Panc1 (cell line): ENCODE results near the gene TMA7. TPM values are rescaled to one million over a fixed set of nuclear protein-coding genes. Genes with fewer than 3 reads are reported as not detected.

ENCODE experiments used
- ATAC-seq: fragments of 200-7000 bp; cut with Tn5 transposase; 2 replicates; pipeline ENCODE4 v1.9.1; 2020; ENCODE audit warnings: mild to moderate bottlenecking, moderate library complexity
- BruUV-seq: library from RNA; stranded (reverse); fragments of 400-500 nt; replicated peaks from 2 replicates; lab custom pipeline; 2021; lab: Mats Ljungman, UMichigan
- CTCF ChIA-PET: fragments of 300-600 bp; sonication (Branson Sonifier 250); formaldehyde crosslinking; loops from one replicate; lab custom pipeline; 2022; ENCODE audit warnings: antibody characterized with exemption; lab: Charles Lee
- POLR2A ChIA-PET: fragments of 300-600 bp; sonication (Branson Sonifier 250); formaldehyde crosslinking; loops from one replicate; lab custom pipeline; 2022; ENCODE audit warnings: antibody characterized with exemption; lab: Charles Lee
- DNase-seq: peaks from one replicate; pipeline ENCODE4 v3.0.0-alpha.2; 2010; ENCODE audit warnings: low read depth, low spot score
- H3K27ac ChIP-seq: 2 replicates; pipeline ENCODE4 v1.5.1; 2011; ENCODE audit warnings: mild to moderate bottlenecking, low read length, inconsistent platforms
- H3K27me3 ChIP-seq: fragments of 200-500 bp; sonication (Bioruptor generic); 2 replicates; pipeline ENCODE4 v1.6.0; 2014; ENCODE audit warnings: low read length, inconsistent platforms; ENCODE audit not compliant: control insufficient read depth, insufficient read depth
- H3K36me3 ChIP-seq: fragments of 200-500 bp; sonication (Bioruptor generic); 2 replicates; pipeline ENCODE4 v1.5.1; 2014; ENCODE audit warnings: inconsistent platforms, mild to moderate bottlenecking, low read length, moderate library complexity; ENCODE audit not compliant: control insufficient read depth, insufficient read depth
- H3K4me1 ChIP-seq: 2 replicates; pipeline ENCODE4 v1.5.1; 2011; ENCODE audit warnings: inconsistent platforms, mild to moderate bottlenecking, low read length, moderate library complexity; ENCODE audit not compliant: control insufficient read depth, insufficient read depth
- H3K4me3 ChIP-seq, 2 experiments: 2 replicates each; pipeline ENCODE4 v1.5.1; 2011 to 2012; ENCODE audit warnings: low read depth in 2 of 2, low read length in 2 of 2, mild to moderate bottlenecking in 2 of 2, inconsistent platforms in 1 of 2, moderate library complexity in 1 of 2
- H3K9me3 ChIP-seq: fragments of 200-500 bp; sonication (Bioruptor generic); 2 replicates; pipeline ENCODE4 v1.5.1; 2014; ENCODE audit warnings: low read depth, mild to moderate bottlenecking, inconsistent platforms, low read length, moderate library complexity; ENCODE audit not compliant: control insufficient read depth, insufficient read depth
- POLR2AphosphoS5 ChIP-seq: IDR thresholded peaks from 2 replicates; pipeline ENCODE4 v1.6.1; 2012; ENCODE audit warnings: mild to moderate bottlenecking, low read depth, low read length, moderate library complexity
- SIN3A ChIP-seq: IDR thresholded peaks from 2 replicates; pipeline ENCODE4 v1.6.1; 2012; ENCODE audit warnings: low read depth, mild to moderate bottlenecking, low read length, moderate library complexity, borderline replicate concordance; ENCODE audit not compliant: insufficient read depth
- TCF7L2 ChIP-seq: IDR thresholded peaks from 2 replicates; pipeline ENCODE4 v1.6.1; 2011; ENCODE audit warnings: mild to moderate bottlenecking, low read depth, low read length, inconsistent platforms
- in situ Hi-C: cut with HindIII; loops from 2 replicates; pipeline ENCODE4 v1.10.0; 2016; ENCODE audit warnings: low sequenced_read_pairs, low pct_unique_long_range_greater_than_20kb
- intact Hi-C: fragments of 100-400 bp; cut with micrococcal nuclease; formaldehyde crosslinking; loops from one replicate; pipeline ENCODE4 v1.10.0; 2022; ENCODE audit not compliant: unreplicated experiment
- total RNA-seq: library from RNA; stranded (reverse); gene quantifications from one replicate; pipeline ENCODE4 v1.2.1, GENCODE V29; 2021; ENCODE audit not compliant: unreplicated experiment
- TF ChIP-seq, protein P1 (sequence below), 2 experiments: IDR thresholded peaks; 2 replicates each; pipeline ENCODE4 v1.6.1; 2011 to 2012; ENCODE audit warnings: low read depth in 2 of 2, control low read depth in 1 of 2, low read length in 1 of 2, mild to moderate bottlenecking in 1 of 2, moderate library complexity in 1 of 2; ENCODE audit not compliant: insufficient read depth in 1 of 2
- TF ChIP-seq, protein P2 (sequence below): fragments of 450-650 bp; IDR thresholded peaks from 2 replicates; pipeline ENCODE4 v1.5.1; 2017; ENCODE audit warnings: mild to moderate bottlenecking

The TMA7 gene
- total RNA-seq, 1 experiment from 2014 or later = 175 TPM

DNA sequence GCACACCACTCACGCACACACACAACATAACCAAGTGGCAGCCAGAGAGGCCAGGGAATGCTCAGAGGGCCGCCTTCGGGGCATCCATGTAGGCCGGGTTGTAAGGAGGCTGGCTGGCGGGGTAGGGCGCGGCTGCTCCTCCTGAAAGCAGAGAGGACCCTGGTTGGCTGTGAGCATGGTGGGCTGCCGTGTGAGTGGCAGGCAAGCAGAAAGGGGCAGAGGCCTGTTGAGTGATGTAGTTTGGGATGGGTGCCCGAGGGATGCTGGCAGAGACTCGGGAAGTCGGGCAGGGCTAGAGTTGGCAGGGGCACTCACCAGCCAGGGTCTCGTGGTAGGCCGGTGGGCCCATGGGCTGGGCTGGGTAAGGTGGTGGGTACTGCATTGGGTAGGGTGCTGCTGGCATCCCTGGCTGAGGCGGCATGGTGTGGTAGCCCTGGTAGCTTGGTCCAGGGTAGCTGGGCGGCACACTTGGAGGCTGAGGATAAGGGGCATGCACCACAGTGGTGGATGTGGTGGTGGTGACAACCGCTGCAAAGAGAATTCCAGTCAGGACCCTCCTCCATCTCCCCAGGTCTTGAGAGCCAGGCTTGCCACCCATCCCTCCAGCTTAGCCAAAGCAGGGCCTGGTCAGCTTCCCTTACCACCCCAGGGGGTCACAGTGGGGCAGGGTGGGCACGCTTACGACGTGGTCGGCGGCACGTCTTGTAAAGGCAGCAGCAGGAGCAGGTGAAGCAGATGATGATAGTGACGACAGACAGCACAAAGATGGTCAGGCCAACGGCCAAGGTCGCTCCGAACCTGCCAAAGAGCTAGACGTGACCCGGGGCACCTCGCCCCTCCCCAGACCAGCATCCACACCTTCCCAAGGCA, 29.2 kb downstream of the TMA7 start:
- Histone ChIP-seq H3K4me1 (peaks cover 17% of the 10 kb centered on the region), H3K4me3 (no peak overlapping the region), H3K27ac (no peak overlapping the region), H3K27me3 (no peaks in the 10 kb centered on the region), H3K36me3 (no peaks in the 10 kb centered on the region; the same call in 1 of the 2 replicates), H3K9me3 (no peaks in the 10 kb centered on the region)
- CTCF ChIA-PET = no interaction called here
- BruUV-seq = no TSS peak
- intact Hi-C loops (loop anchor here (5.0 kb wide), 1 partner anchor 78 kb away; no protein-coding TSS in a partner anchor), in situ Hi-C loops (no loop called here)
- POLR2A ChIA-PET = no interaction called here
- no peak for DNase-seq
- no peak for ATAC-seq
- TF ChIP-seq, protein P1, sequence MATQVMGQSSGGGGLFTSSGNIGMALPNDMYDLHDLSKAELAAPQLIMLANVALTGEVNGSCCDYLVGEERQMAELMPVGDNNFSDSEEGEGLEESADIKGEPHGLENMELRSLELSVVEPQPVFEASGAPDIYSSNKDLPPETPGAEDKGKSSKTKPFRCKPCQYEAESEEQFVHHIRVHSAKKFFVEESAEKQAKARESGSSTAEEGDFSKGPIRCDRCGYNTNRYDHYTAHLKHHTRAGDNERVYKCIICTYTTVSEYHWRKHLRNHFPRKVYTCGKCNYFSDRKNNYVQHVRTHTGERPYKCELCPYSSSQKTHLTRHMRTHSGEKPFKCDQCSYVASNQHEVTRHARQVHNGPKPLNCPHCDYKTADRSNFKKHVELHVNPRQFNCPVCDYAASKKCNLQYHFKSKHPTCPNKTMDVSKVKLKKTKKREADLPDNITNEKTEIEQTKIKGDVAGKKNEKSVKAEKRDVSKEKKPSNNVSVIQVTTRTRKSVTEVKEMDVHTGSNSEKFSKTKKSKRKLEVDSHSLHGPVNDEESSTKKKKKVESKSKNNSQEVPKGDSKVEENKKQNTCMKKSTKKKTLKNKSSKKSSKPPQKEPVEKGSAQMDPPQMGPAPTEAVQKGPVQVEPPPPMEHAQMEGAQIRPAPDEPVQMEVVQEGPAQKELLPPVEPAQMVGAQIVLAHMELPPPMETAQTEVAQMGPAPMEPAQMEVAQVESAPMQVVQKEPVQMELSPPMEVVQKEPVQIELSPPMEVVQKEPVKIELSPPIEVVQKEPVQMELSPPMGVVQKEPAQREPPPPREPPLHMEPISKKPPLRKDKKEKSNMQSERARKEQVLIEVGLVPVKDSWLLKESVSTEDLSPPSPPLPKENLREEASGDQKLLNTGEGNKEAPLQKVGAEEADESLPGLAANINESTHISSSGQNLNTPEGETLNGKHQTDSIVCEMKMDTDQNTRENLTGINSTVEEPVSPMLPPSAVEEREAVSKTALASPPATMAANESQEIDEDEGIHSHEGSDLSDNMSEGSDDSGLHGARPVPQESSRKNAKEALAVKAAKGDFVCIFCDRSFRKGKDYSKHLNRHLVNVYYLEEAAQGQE (IDR thresholded peaks at IDR 0.05; ENCODE audit: insufficient read depth in 1 of 2, low read depth in 2 of 2, low read length in 1 of 2) = no peak
- TF ChIP-seq SIN3A = no peak
- TF ChIP-seq, protein P2, sequence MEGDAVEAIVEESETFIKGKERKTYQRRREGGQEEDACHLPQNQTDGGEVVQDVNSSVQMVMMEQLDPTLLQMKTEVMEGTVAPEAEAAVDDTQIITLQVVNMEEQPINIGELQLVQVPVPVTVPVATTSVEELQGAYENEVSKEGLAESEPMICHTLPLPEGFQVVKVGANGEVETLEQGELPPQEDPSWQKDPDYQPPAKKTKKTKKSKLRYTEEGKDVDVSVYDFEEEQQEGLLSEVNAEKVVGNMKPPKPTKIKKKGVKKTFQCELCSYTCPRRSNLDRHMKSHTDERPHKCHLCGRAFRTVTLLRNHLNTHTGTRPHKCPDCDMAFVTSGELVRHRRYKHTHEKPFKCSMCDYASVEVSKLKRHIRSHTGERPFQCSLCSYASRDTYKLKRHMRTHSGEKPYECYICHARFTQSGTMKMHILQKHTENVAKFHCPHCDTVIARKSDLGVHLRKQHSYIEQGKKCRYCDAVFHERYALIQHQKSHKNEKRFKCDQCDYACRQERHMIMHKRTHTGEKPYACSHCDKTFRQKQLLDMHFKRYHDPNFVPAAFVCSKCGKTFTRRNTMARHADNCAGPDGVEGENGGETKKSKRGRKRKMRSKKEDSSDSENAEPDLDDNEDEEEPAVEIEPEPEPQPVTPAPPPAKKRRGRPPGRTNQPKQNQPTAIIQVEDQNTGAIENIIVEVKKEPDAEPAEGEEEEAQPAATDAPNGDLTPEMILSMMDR = no peak
- TF ChIP-seq TCF7L2 = no peak
- TF ChIP-seq POLR2AphosphoS5 = no peak

DNA sequence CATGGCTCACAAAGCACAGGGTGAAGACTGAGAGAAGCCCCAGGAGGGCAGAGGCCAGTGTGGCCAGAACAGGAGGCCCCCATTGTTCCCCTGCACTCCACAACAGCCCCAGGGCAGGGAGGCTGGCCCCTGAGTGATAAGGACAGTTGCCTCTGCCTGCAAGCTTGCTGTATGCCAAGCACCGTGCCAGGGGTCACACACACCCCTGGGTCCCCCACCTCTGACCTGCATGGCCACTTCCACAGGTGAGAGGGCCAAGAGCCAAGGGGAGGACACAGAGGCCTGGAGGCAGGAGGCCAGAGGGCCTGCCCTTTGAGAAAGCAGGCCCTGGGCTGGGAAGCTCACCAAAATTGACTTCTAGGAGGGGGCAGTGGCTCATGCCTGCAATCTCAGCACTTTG, 30.2 kb downstream of the TMA7 start:
- Histone ChIP-seq H3K4me1 (peaks cover 13% of the 10 kb centered on the region), H3K27me3 (no peaks in the 10 kb centered on the region), H3K36me3 (no peaks in the 10 kb centered on the region; the same call in 1 of the 2 replicates), H3K4me3 (no peak overlapping the region), H3K9me3 (no peaks in the 10 kb centered on the region), H3K27ac (no peak overlapping the region)
- ChIA-PET CTCF (no interaction called here), POLR2A (no interaction called here)
- intact Hi-C loops = no loop called here
- DNase-seq (no peak), ATAC-seq (no peak)
- no TSS peak for BruUV-seq
- in situ Hi-C loops = no loop called here
- TF ChIP-seq SIN3A = no peak
- no peak for TF ChIP-seq POLR2AphosphoS5
- TF ChIP-seq, protein P2 = no peak
